ENCODE measurements around the gene DGKD. TPM values are rescaled to one million over a fixed set of nuclear protein-coding genes. Genes with fewer than 3 reads are reported as not detected.
"Not testable (repeated sequence)": the region's sequence is repeated elsewhere in the genome, so short reads cannot be mapped to it uniquely, and the experiment has no call there.

DGKD gene
- total RNA-seq, 2 experiments from 2014 or later, result 63.2 to 76.0 TPM

GRCh38 chr2:233380132-233380895, 26.0 kb downstream of the DGKD start:
- H3K27me3 Mint-ChIP-seq, result no peaks in the 10 kb centered on the region
- peaks cover 65% of the 10 kb centered on the region for H3K4me1 Mint-ChIP-seq
- peaks cover 5% of the 10 kb centered on the region for H3K9me3 Mint-ChIP-seq
- no peak overlapping the region for H3K4me3 Mint-ChIP-seq
- DNase-seq, result no peak
- H3K27ac Mint-ChIP-seq, result peak overlapping the region; percentile 3
- peaks cover 52% of the 10 kb centered on the region for H3K36me3 Mint-ChIP-seq

GRCh38 chr2:233380995-233381637, 26.8 kb downstream of the DGKD start:
- peak overlapping the region; percentile 47 for H3K27ac Mint-ChIP-seq
- H3K4me3 Mint-ChIP-seq, result no peak overlapping the region
- no peak for DNase-seq
- peaks cover 65% of the 10 kb centered on the region for H3K4me1 Mint-ChIP-seq
- H3K36me3 Mint-ChIP-seq, result peaks cover 56% of the 10 kb centered on the region
- H3K9me3 Mint-ChIP-seq, result peaks cover 5% of the 10 kb centered on the region
- no peaks in the 10 kb centered on the region for H3K27me3 Mint-ChIP-seq

DNA sequence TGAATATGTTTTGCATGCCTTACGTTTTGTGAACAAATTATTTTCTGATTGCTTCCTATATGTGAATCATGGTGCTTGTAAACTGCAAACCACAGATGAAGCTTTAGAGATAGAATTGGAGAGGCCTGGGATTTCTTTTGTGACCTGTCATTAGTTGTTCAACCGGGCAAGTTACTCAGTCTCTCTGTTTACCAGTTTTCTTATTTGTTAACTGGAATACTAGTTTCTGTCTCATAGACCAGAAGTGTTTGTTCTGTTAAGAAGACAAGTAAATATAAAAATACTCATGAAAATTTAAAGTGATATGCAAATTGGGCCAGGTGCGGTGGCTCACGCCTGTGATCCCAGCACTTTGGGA, 27.3 kb downstream of the DGKD start:
- Mint-ChIP-seq H3K27ac (peak overlapping the region; percentile 47), H3K36me3 (peaks cover 59% of the 10 kb centered on the region), H3K4me1 (peaks cover 70% of the 10 kb centered on the region), H3K27me3 (no peaks in the 10 kb centered on the region), H3K4me3 (no peak overlapping the region), H3K9me3 (peaks cover 5% of the 10 kb centered on the region)
- DNase-seq, result no peak

DNA sequence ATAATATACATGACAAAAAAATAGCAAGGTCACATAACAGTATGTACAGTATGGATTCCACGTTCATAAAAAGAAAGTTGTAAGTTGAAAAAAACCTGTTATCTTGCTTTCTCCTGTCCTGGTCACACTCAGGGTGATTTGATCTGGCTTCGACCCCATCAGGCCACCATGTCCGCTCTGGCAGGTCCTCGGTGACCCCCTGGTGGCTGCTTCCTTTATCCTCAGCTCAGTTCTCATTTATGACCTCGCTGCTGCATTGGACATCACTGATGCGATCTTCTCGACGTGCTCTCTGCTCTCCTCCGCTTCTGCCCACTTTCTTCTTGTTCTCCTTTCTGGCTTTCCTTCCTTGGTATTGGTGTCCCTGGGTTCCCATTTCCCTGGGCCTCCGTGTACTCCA, 29.7 kb downstream of the DGKD start:
- DNase-seq, result no peak

GRCh38 chr2:233384811-233385488, 30.7 kb downstream of the DGKD start:
- Mint-ChIP-seq H3K4me1 (peaks cover 86% of the 10 kb centered on the region), H3K36me3 (peaks cover 67% of the 10 kb centered on the region), H3K27ac (peak overlapping the region; percentile 92), H3K27me3 (no peaks in the 10 kb centered on the region), H3K4me3 (peak overlapping the region; percentile 69), H3K9me3 (peaks cover 5% of the 10 kb centered on the region)
- no peak for DNase-seq

More for the DNA sequence above, 29.7 kb downstream of the DGKD start:
- Mint-ChIP-seq H3K4me1 (peaks cover 85% of the 10 kb centered on the region), H3K36me3 (peaks cover 59% of the 10 kb centered on the region), H3K27me3 (no peaks in the 10 kb centered on the region), H3K27ac (peak overlapping the region; percentile 92), H3K4me3 (peak overlapping the region; percentile 58), H3K9me3 (peaks cover 5% of the 10 kb centered on the region)

DNA sequence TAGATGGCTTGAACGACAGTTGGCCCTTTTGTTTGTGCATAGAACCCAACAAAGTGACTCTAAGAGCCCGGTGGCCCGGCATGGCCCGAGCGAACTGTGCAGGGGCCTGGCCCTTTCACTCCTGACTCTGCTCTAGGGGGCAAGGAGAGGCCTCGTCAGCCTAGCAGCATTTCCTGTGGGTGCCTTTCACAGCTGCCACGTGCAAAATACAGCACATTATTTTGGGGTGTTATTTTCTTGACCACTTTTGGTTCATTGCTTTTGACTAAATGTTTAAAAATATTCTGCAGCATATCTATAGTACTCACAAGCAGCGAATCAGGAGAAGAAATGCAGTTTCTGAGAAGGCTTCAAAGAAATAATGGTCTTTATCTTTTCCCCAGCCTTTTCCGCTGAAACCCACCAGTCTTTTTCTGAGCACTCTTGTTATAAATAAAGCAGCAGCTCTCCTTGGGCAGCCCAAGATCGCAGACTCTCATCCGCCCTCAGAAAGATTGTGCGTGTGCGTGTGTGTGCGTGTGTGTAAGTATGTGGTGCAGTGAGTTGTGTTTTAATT, 31.3 kb downstream of the DGKD start:
- Mint-ChIP-seq H3K36me3 (peaks cover 70% of the 10 kb centered on the region), H3K27ac (peak overlapping the region; percentile 92), H3K9me3 (peaks cover 5% of the 10 kb centered on the region), H3K4me1 (peaks cover 81% of the 10 kb centered on the region), H3K27me3 (no peaks in the 10 kb centered on the region), H3K4me3 (peak overlapping the region; percentile 69)
- DNase-seq, result peak; percentile 57

- Mint-ChIP-seq H3K27ac (peak overlapping the region; percentile 92), H3K4me3 (peak overlapping the region; percentile 69), H3K9me3 (peaks cover 5% of the 10 kb centered on the region)
Measured at GRCh38 chr2:233386382-233387041, 32.2 kb downstream of the DGKD start.

DNA sequence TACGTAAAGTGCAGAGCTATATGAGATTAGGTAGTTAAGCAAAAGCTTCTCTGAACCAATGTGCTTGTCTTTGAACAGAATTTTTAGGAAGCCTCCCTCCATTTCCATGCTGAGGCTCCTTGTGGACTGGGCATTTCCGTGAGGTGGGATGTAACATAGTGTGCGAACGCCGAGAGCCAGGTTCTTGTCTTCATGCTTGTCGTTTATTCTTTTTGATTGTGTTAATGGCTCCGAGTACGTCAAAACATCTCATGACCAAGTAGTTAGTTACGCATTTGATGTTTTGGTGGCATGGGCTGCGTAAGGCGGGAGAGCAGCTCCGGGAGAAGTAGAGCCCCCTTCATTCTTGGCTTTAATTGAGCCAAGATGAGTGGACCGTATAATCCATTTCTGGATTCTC, 32.9 kb downstream of the DGKD start:
- peaks cover 62% of the 10 kb centered on the region for H3K36me3 Mint-ChIP-seq
- no peaks in the 10 kb centered on the region for H3K27me3 Mint-ChIP-seq
- peaks cover 72% of the 10 kb centered on the region for H3K4me1 Mint-ChIP-seq
- peaks cover 5% of the 10 kb centered on the region for H3K9me3 Mint-ChIP-seq
- peak overlapping the region; percentile 42 for H3K4me3 Mint-ChIP-seq
- no peak for DNase-seq
- peak overlapping the region; percentile 92 for H3K27ac Mint-ChIP-seq

More at GRCh38 chr2:233386382-233387041, 32.2 kb downstream of the DGKD start:
- Mint-ChIP-seq H3K27me3 (no peaks in the 10 kb centered on the region), H3K4me1 (peaks cover 72% of the 10 kb centered on the region), H3K36me3 (peaks cover 68% of the 10 kb centered on the region)
- no peak for DNase-seq

GRCh38 chr2:233387667-233388528, 33.6 kb downstream of the DGKD start:
- Mint-ChIP-seq H3K27ac (peak overlapping the region; percentile 92), H3K36me3 (peaks cover 55% of the 10 kb centered on the region), H3K27me3 (no peaks in the 10 kb centered on the region), H3K4me1 (peaks cover 65% of the 10 kb centered on the region), H3K4me3 (peak overlapping the region; percentile 42), H3K9me3 (no peaks in the 10 kb centered on the region)
- no peak for DNase-seq

DNA sequence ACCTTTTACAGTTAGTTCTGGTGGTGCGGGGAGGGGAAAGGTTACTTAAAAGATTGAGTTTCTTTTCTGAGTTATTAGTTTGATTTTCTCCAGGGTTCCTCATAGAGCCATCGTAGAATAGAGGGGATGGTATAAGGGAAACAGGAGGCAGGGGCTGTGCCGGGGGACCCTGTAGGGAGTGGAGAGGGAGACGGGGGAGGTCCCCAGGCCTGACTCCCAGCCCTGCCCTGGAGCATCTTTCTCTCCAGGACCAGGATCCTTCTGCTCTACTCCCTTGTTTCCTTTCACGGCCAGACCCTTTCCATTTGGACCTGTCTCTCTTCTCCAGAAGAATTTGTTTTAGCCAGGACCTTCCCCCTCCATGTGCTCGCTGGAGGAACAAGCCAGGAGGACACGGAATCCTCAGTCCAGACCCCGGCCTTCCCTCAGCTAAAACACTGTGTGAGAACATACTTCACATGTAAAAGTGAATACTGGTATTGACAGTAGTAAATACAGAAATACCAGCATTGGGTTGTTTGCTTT, 35.4 kb downstream of the DGKD start:
- no peak overlapping the region for H3K4me3 Mint-ChIP-seq
- no peaks in the 10 kb centered on the region for H3K9me3 Mint-ChIP-seq
- peak overlapping the region; percentile 31 for H3K27ac Mint-ChIP-seq
- H3K4me1 Mint-ChIP-seq, result peaks cover 50% of the 10 kb centered on the region
- DNase-seq, result no peak
- no peaks in the 10 kb centered on the region for H3K27me3 Mint-ChIP-seq
- peaks cover 51% of the 10 kb centered on the region for H3K36me3 Mint-ChIP-seq

DNA sequence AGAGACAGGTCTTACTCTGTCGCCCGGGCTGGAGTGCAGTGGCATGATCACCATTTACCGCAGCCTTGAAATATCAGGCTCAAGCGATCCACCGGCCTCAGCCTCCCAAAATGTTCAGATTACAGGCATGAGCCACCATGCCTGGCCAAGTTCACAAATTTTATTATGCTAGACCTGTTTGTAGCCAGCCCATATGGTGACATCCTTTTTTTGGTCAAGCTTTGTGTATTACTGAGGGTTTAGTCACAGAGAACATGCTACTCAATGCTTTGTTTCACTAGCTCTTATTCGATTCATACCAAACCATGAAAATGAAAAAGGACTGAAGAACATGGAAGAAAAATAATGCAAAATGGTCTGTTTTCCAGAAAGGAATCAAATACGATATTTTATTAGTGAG, 41.4 kb downstream of the DGKD start:
- Mint-ChIP-seq H3K4me1 (peaks cover 35% of the 10 kb centered on the region), H3K36me3 (peaks cover 48% of the 10 kb centered on the region), H3K27ac (no peak overlapping the region), H3K9me3 (no peaks in the 10 kb centered on the region), H3K27me3 (no peaks in the 10 kb centered on the region), H3K4me3 (no peak overlapping the region)
- no peak for DNase-seq

- Mint-ChIP-seq H3K4me1 (peaks cover 44% of the 10 kb centered on the region), H3K27ac (peak overlapping the region; percentile 46), H3K36me3 (peaks cover 46% of the 10 kb centered on the region)
- H3K4me3 Mint-ChIP-seq, H3K9me3 Mint-ChIP-seq, DNase-seq, H3K27me3 Mint-ChIP-seq: not testable (repeated sequence)
Measured at GRCh38 chr2:233396726-233397665, 42.7 kb downstream of the DGKD start.
